Hematopoietic multipotent progenitor cell treated with erythropoietin and hydrocortisone succinate and interleukin-3 and kit ligand, for 4 days (in vitro differentiated cells): Measurements from ENCODE around the gene NOX4.
A peak's percentile ranks its signal among the peaks of the same experiment; 100 is the strongest.
"Not testable (repeated sequence)": the region's sequence is repeated elsewhere in the genome, so short reads cannot be mapped to it uniquely, and the experiment has no call there.

Source experiments
- DNase-seq: peaks from one replicate; pipeline ENCODE4 v3.0.0-alpha.2; 2015

NOX4 gene

GRCh38 chr11:89378986-89379385, 112.2 kb downstream of the NOX4 start:
- DNase-seq: not testable (repeated sequence)

GRCh38 chr11:89369356-89369755, 121.8 kb downstream of the NOX4 start:
- not testable (repeated sequence) for DNase-seq

DNA sequence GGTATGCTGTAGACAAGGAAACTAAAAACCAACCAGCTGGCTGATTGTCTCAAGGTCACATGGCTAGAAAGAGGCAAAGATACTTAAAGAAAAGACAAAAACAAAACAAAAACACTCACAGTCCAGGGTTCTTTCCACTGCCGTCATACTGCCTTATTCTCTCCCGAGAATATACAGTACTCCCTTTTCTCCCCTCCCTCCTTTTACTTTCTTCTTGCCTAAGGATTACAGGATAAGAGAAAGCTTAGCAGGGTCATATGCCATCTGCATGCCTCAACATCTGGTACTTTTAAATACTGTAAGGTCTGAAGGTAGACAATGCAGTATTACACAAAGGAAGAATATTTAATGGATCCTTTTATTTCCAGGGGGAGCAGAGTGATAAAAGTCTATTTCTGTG, 126.3 kb downstream of the NOX4 start:
- not testable (repeated sequence) for DNase-seq

GRCh38 chr11:89361734-89362133, 129.4 kb downstream of the NOX4 start:
- no peak for DNase-seq

- DNase-seq: not testable (repeated sequence)
Observed at GRCh38 chr11:89359208-89359607, 132.0 kb downstream of the NOX4 start.

GRCh38 chr11:89358761-89359160, 132.4 kb downstream of the NOX4 start:
- no peak for DNase-seq

- no peak for DNase-seq
Observed at GRCh38 chr11:89355646-89356045, 135.5 kb downstream of the NOX4 start.

DNA sequence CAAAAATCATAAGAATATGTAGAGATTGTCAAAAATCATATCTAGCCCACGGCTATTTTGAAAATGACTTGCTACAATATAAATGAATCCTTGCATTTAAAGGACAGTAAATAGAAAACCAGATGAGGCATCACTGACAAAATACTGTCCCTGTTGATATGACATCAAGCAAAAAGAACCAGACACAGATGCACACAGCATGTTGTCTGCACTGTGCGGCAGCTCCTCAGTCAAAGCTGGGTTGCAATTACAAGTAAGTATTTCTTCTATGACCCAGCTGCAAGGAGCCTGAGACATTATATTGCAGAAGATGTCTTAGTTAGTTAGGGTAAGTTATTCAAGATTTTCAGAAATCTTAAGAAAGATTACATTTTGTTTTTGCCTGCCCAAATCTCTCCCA, 136.7 kb downstream of the NOX4 start:
- not testable (repeated sequence) for DNase-seq

- no peak for DNase-seq
Observed at GRCh38 chr11:89347071-89347470, 144.1 kb downstream of the NOX4 start.

- no peak for DNase-seq
Observed at GRCh38 chr11:89346601-89347000, 144.6 kb downstream of the NOX4 start.

DNA sequence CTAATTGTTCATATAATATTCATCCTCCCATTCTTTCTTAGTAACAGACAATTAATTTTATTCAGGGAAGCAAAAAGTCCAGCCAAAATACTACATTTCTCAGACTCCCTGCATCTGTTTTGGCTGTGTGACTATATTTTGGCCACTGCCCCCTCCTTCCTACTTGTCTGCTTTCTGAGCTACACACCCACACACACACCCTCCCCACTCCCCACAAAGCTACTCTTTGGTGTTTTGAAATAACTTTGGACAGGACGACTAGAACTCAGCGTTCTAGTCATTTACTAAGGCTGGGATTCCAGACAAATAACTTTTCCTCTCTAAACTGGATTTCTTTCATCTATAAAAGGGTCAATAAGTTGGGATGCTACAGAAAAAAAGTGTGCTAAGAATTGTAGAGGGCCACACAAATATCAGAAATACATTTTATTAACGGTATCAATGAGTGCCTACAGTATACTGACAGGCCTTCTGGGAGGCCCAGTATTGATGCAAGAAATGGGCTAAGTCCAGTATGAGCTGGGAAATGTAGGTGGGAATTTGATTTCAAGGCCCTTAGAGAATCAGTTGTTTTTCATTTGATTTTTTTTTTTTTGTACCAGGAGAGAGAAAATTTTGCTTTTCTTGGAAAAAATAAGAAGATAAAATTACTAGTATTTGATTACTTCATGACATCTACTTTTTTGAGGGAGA, 148.1 kb downstream of the NOX4 start:
- DNase-seq: not testable (repeated sequence)

DNA sequence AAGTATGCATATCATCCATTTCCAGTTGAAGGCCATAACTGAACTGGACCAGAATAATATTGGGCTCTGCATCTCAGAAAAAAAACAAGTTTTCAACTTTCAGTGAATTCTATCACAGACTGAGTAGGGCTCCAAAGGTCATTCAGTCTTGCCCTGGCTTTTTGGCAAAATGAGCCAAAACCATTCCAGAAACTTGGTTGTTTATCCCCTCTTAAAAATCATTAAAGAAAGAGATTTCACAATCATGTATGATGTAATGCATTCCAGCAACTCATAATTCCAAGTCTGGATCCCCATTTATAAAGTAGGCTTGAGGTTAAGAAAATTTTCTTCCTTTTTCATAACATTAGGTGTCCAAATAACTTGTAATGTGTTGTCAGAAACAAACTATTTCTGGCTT, 150.7 kb downstream of the NOX4 start:
- DNase-seq: not testable (repeated sequence)

- DNase-seq: not testable (repeated sequence)
Observed at GRCh38 chr11:89338073-89338472, 153.1 kb downstream of the NOX4 start.

- not testable (repeated sequence) for DNase-seq
Observed at GRCh38 chr11:89337100-89337650, 154.0 kb downstream of the NOX4 start.

GRCh38 chr11:89333704-89334103, 157.5 kb downstream of the NOX4 start:
- peak; percentile 7 for DNase-seq

DNA sequence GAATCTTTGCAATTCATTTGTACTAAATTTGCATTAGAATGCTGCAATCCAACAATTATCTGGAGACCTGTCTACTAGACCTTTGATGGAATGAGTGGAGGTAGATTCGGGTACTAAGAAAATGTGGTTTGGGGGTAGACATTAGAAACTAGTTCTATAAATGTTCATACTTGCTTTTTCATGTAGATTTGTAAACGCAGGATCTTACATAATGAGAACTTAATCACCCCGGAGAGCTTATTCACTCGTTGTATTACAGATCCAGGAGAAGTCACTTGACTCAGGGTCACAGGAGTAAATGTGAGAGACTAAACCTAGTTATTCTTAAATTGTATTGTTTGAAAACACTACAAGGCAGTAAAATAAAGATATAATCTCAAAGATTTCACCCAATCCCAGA, 159.2 kb downstream of the NOX4 start:
- DNase-seq: not testable (repeated sequence)

- no peak for DNase-seq
Observed at GRCh38 chr11:89327885-89328284, 163.3 kb downstream of the NOX4 start.

- no peak for DNase-seq
Observed at GRCh38 chr11:89321401-89321800, 169.8 kb downstream of the NOX4 start.

DNA sequence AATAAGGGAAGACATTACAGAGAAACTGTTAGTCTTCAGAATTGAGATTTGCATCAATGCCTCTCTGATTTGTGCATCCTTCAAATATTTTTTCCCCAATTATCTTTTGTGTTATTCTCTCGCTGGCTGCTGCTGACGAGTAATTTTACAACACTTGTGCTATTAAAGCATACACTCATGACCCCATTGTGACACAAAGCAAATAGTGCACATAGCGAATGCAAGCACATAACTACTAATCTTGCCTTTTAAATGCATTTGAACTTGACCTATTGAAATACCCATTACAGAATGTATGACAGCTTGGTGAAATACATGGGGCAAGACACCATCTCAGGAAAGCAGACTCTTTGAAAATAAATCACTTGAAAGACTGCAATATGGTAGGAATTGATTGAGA, 180.6 kb downstream of the NOX4 start:
- DNase-seq: not testable (repeated sequence)

DNA sequence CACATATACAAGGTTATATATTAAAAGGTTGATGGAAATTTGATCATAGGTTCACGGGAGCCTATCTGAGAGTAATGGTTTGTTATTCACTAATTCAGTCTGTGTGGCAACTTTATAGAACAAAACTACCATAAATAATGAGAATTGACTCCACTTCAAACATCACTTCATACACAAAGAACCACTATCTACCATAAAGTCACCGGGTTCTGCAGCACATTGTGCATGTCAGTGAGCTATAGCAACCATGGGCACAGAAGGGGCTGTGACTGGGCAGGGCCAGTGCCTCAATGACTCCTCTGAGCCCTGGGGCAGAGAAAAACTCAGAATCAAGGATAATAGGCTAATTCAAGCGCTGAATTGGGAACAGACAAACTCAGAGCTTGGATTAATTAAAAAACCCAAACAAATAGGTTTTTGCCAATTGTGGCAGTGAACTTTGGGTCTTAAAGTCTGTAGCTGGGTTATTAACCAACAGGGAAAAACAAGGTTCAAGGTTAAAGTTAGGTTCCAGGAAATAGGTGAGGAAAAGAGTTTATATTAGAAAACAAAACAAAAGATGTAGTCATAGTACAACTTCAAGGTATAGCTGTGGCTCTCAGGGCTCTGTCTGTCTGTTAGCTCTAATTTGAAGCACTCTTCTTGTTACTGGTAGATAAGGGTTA, 181.7 kb downstream of the NOX4 start:
- not testable (repeated sequence) for DNase-seq

DNA sequence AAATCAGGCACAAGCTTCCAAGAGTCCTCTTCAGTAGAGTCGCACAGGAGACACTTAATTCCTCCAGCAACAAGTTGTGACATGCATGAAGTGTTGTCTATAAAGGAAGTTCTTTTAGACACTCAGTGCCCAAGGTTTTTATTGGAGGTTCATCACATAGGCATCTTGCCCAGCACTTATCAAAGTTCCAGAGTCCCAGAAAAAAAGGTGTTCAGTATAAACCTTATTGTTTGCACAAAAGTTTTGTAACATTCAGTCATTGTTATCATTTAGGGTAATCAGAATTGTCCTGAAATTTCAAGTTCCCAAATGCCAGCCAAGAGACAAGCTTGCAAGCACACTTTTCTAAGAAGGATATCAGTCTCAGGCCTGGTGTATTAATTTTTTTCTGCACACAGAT, 182.9 kb downstream of the NOX4 start:
- DNase-seq: not testable (repeated sequence)

DNA sequence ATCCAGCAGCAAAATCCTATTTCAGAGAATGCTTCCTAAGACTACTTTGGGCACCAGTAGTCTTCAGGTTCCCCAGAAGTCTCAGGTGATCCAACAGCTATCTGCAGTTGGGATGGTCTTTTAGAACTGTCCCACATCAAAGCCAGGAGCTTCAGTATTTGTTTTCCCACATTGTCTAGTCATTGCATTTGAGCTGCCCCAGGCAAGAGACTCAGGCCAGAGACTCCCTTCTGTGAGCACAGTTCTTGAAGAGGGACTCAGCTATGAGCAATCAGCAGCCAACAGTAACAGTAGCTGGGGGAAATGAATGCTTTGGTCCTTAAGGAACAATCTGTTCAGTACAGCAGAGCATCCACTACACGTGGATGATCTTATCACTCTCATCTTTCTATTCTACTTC, 188.1 kb downstream of the NOX4 start:
- not testable (repeated sequence) for DNase-seq

- DNase-seq: not testable (repeated sequence)
Observed at GRCh38 chr11:89295023-89295422, 196.2 kb downstream of the NOX4 start.
